HEK293 (cell line): ENCODE data around the gene WDFY3.
"Not testable (repeated sequence)": the region's sequence is repeated elsewhere in the genome, so short reads cannot be mapped to it uniquely, and the experiment has no call there.

Experiments used
- CTCF ChIA-PET: fragments of 350-600 bp; formaldehyde crosslinking; extraction: SDS; loops from one replicate; lab custom pipeline; 2021; ENCODE audit warnings: antibody characterized with exemption; lab: Yijun Ruan, JAX
- POLR2A ChIA-PET: fragments of 300-600 bp; formaldehyde crosslinking; extraction: SDS; loops from one replicate; lab custom pipeline; 2020; ENCODE audit warnings: antibody characterized with exemption, inconsistent platforms; lab: Yijun Ruan, JAX
- H3K27ac ChIP-seq: fragments of 200-500 bp; sonication (Bioruptor generic); 2 replicates; pipeline ENCODE4 v1.5.1; 2014; ENCODE audit warnings: low read depth, low read length, control low read depth, inconsistent platforms; ENCODE audit errors: extremely low read depth
- H3K36me3 ChIP-seq, 2 experiments: fragments of 200-500 bp in 1 of 2; sonication (Bioruptor generic) in 1 of 2; 1 replicate in 1 of 2; 2 replicates in 1 of 2; pipeline ENCODE4 v1.5.1; 2014 to 2017; ENCODE audit warnings: inconsistent platforms in 2 of 2, low read length in 2 of 2; ENCODE audit not compliant: control insufficient read depth in 2 of 2, insufficient read depth in 1 of 2
- H3K4me1 ChIP-seq: fragments of 200-500 bp; sonication (Bioruptor generic); 2 replicates; pipeline ENCODE4 v1.5.1; 2014; ENCODE audit warnings: mild to moderate bottlenecking, low read length, inconsistent platforms; ENCODE audit not compliant: control insufficient read depth, insufficient read depth
- H3K4me3 ChIP-seq: 2 replicates; pipeline ENCODE4 v1.5.1; 2011; ENCODE audit warnings: low read depth, mild to moderate bottlenecking, control low read depth, low read length, moderate library complexity
- H3K9me3 ChIP-seq: fragments of 200-500 bp; sonication (Bioruptor generic); 2 replicates; pipeline ENCODE4 v1.5.1; 2014; ENCODE audit warnings: low read depth, low read length, inconsistent platforms; ENCODE audit not compliant: control insufficient read depth, insufficient read depth
- FEZF1 ChIP-seq: fragments of 450-650 bp; formaldehyde crosslinking; IDR thresholded peaks from 2 replicates; pipeline ENCODE4 v1.5.1; 2016; ENCODE audit warnings: missing biosample characterization, missing genetic modification characterization
- HOXD13 ChIP-seq: sonication (generic); formaldehyde crosslinking; IDR thresholded peaks from 2 replicates; pipeline ENCODE4 v1.8.0; 2022; ENCODE audit warnings: missing genetic modification reagents, borderline replicate concordance
- YY1 ChIP-seq: fragments of 450-650 bp; formaldehyde crosslinking; IDR thresholded peaks from 2 replicates; pipeline ENCODE4 v1.5.1; 2018; ENCODE audit warnings: missing biosample characterization, missing genetic modification characterization
- ZBTB8A ChIP-seq: fragments of 450-650 bp; formaldehyde crosslinking; IDR thresholded peaks from 2 replicates; pipeline ENCODE4 v1.5.1; 2016; ENCODE audit warnings: missing biosample characterization, missing genetic modification characterization
- ZNF140 ChIP-seq: fragments of 450-650 bp; formaldehyde crosslinking; IDR thresholded peaks from 2 replicates; pipeline ENCODE4 v1.5.1; 2016; ENCODE audit warnings: missing biosample characterization, missing genetic modification characterization
- ZNF23 ChIP-seq: fragments of 450-650 bp; formaldehyde crosslinking; IDR thresholded peaks from 2 replicates; pipeline ENCODE4 v1.5.1; 2016; ENCODE audit warnings: missing biosample characterization, missing genetic modification characterization, borderline replicate concordance
- ZNF335 ChIP-seq: fragments of 450-650 bp; formaldehyde crosslinking; conservative IDR thresholded peaks from 2 replicates; pipeline ENCODE4 v1.5.1; 2016; ENCODE audit warnings: missing biosample characterization, missing genetic modification characterization
- ZNF394 ChIP-seq: fragments of 450-650 bp; formaldehyde crosslinking; IDR thresholded peaks from 2 replicates; pipeline ENCODE4 v1.5.1; 2016; ENCODE audit warnings: missing biosample characterization, missing genetic modification characterization, mild to moderate bottlenecking, moderate library complexity, borderline replicate concordance
- ZNF426 ChIP-seq: fragments of 450-650 bp; formaldehyde crosslinking; IDR thresholded peaks from 2 replicates; pipeline ENCODE4 v1.5.1; 2017; ENCODE audit warnings: missing biosample characterization, missing genetic modification characterization, mild to moderate bottlenecking, inconsistent platforms, moderate library complexity
- ZNF521 ChIP-seq: fragments of 450-650 bp; formaldehyde crosslinking; IDR thresholded peaks from 2 replicates; pipeline ENCODE4 v1.5.1; 2017; ENCODE audit warnings: missing biosample characterization, mild to moderate bottlenecking, missing genetic modification characterization
- ZNF548 ChIP-seq: fragments of 450-650 bp; formaldehyde crosslinking; IDR thresholded peaks from 2 replicates; pipeline ENCODE4 v1.5.1; 2016; ENCODE audit warnings: missing biosample characterization, missing genetic modification characterization
- ZNF555 ChIP-seq: fragments of 450-650 bp; formaldehyde crosslinking; conservative IDR thresholded peaks from 2 replicates; pipeline ENCODE4 v1.5.1; 2017; ENCODE audit warnings: missing biosample characterization, mild to moderate bottlenecking, missing genetic modification characterization, inconsistent platforms
- ZNF623 ChIP-seq: fragments of 450-650 bp; formaldehyde crosslinking; IDR thresholded peaks from 2 replicates; pipeline ENCODE4 v1.5.1; 2016; ENCODE audit warnings: missing biosample characterization, missing genetic modification characterization
- ZNF654 ChIP-seq: fragments of 450-650 bp; formaldehyde crosslinking; IDR thresholded peaks from 2 replicates; pipeline ENCODE4 v1.5.1; 2016; ENCODE audit warnings: low read depth, missing biosample characterization, missing genetic modification characterization
- TF ChIP-seq, protein P1 (sequence below): fragments of 450-650 bp; formaldehyde crosslinking; conservative IDR thresholded peaks from 2 replicates; pipeline ENCODE4 v1.5.1; 2016; ENCODE audit warnings: low read depth, missing biosample characterization, missing genetic modification characterization
- TF ChIP-seq, protein P2 (sequence below): fragments of 450-650 bp; formaldehyde crosslinking; conservative IDR thresholded peaks from 2 replicates; pipeline ENCODE4 v1.5.1; 2016; ENCODE audit warnings: low read depth, missing biosample characterization, missing genetic modification characterization
- TF ChIP-seq, protein P3 (sequence below): fragments of 450-650 bp; formaldehyde crosslinking; optimal IDR thresholded peaks from 2 replicates; pipeline ENCODE3; 2016; ENCODE audit warnings: missing biosample characterization, mild to moderate bottlenecking, missing genetic modification characterization
- TF ChIP-seq, protein P4 (sequence below): fragments of 450-650 bp; formaldehyde crosslinking; IDR thresholded peaks from 2 replicates; pipeline ENCODE4 v1.5.1; 2017; ENCODE audit warnings: missing biosample characterization, missing genetic modification characterization
- TF ChIP-seq, protein P5 (sequence below): fragments of 450-650 bp; formaldehyde crosslinking; IDR thresholded peaks from 2 replicates; pipeline ENCODE4 v1.5.1; 2016; ENCODE audit warnings: missing biosample characterization, missing genetic modification characterization, borderline replicate concordance

The WDFY3 gene

DNA sequence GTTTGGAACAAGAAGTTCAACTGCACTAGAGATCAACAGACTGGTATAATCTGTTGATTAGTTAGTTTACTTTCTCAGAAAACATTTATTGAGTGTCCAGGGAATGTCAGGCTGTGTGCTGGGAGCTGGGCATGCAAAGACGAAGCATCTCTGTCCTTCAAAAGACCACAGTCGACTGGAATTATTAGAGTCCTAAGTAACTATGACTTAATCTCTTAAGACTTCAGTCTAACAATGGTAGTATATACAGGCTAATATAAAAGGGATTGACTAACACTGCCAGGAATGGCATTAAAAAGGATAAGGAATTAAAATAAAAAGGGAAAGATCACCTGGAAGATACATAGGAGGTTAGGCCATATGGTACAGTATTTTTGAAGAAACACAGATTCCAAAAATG, 128.7 kb downstream of the WDFY3 start:
- ChIA-PET CTCF (no interaction called here), POLR2A (no interaction called here)

DNA sequence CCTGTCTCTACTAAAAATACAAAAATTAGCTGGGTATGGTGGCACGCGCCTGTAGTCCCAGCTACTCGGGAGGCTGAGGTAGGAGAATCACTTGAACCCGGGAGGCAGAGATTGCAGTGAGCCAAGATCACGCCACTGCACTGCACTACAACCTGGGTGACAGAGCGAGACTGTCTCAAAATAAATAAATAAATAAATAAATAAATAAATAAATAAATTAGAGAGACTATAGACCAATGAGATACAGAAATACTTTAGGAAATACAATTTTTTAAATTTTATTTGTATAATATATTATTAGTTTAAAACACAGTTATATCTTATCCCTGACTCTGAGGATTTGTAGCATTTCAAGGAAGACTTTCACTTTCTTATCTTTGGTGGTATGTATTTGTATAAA, 136.9 kb downstream of the WDFY3 start:
- CTCF ChIA-PET, H3K4me1 ChIP-seq, H3K4me3 ChIP-seq, H3K9me3 ChIP-seq, POLR2A ChIA-PET, H3K27ac ChIP-seq: not testable (repeated sequence)
- peaks cover 0 to 22% of the 10 kb centered on the region in 2 experiments; a peak in 2 of 3 replicates for H3K36me3 ChIP-seq
- peak; percentile 40; the same call in 1 of the 2 replicates for TF ChIP-seq ZBTB8A
- TF ChIP-seq ZNF140 (tag by site-specific recombination), result peak; percentile 6; the same call in 1 of the 2 replicates
- TF ChIP-seq, protein P1, sequence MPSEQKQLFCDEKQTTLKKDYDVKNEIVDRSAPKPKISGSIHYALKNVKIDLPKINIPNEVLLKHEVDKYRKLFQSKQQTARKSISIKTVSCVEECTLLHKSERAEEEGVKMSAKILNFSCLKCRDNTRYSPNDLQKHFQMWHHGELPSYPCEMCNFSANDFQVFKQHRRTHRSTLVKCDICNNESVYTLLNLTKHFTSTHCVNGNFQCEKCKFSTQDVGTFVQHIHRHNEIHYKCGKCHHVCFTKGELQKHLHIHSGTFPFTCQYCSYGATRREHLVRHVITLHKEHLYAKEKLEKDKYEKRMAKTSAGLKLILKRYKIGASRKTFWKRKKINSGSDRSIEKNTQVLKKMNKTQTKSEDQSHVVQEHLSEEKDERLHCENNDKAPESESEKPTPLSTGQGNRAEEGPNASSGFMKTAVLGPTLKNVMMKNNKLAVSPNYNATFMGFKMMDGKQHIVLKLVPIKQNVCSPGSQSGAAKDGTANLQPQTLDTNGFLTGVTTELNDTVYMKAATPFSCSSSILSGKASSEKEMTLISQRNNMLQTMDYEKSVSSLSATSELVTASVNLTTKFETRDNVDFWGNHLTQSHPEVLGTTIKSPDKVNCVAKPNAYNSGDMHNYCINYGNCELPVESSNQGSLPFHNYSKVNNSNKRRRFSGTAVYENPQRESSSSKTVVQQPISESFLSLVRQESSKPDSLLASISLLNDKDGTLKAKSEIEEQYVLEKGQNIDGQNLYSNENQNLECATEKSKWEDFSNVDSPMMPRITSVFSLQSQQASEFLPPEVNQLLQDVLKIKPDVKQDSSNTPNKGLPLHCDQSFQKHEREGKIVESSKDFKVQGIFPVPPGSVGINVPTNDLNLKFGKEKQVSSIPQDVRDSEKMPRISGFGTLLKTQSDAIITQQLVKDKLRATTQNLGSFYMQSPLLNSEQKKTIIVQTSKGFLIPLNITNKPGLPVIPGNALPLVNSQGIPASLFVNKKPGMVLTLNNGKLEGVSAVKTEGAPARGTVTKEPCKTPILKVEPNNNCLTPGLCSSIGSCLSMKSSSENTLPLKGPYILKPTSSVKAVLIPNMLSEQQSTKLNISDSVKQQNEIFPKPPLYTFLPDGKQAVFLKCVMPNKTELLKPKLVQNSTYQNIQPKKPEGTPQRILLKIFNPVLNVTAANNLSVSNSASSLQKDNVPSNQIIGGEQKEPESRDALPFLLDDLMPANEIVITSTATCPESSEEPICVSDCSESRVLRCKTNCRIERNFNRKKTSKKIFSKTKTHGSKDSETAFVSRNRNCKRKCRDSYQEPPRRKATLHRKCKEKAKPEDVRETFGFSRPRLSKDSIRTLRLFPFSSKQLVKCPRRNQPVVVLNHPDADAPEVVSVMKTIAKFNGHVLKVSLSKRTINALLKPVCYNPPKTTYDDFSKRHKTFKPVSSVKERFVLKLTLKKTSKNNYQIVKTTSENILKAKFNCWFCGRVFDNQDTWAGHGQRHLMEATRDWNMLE, result peak; percentile 51; the same call in 1 of the 2 replicates
- TF ChIP-seq ZNF654 (tag by site-specific recombination), result 0 out of 2 replicates have a peak, but pooled peaks have one; percentile 9
- peak; percentile 58 for TF ChIP-seq ZNF426 (tag by site-specific recombination)
- peak; percentile 52 for TF ChIP-seq ZNF555
- TF ChIP-seq, protein P2, sequence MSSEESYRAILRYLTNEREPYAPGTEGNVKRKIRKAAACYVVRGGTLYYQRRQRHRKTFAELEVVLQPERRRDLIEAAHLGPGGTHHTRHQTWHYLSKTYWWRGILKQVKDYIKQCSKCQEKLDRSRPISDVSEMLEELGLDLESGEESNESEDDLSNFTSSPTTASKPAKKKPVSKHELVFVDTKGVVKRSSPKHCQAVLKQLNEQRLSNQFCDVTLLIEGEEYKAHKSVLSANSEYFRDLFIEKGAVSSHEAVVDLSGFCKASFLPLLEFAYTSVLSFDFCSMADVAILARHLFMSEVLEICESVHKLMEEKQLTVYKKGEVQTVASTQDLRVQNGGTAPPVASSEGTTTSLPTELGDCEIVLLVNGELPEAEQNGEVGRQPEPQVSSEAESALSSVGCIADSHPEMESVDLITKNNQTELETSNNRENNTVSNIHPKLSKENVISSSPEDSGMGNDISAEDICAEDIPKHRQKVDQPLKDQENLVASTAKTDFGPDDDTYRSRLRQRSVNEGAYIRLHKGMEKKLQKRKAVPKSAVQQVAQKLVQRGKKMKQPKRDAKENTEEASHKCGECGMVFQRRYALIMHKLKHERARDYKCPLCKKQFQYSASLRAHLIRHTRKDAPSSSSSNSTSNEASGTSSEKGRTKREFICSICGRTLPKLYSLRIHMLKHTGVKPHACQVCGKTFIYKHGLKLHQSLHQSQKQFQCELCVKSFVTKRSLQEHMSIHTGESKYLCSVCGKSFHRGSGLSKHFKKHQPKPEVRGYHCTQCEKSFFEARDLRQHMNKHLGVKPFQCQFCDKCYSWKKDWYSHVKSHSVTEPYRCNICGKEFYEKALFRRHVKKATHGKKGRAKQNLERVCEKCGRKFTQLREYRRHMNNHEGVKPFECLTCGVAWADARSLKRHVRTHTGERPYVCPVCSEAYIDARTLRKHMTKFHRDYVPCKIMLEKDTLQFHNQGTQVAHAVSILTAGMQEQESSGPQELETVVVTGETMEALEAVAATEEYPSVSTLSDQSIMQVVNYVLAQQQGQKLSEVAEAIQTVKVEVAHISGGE (tag by site-specific recombination), result 0 out of 2 replicates have a peak, but pooled peaks have one; percentile 40
- TF ChIP-seq ZNF394 (tag by site-specific recombination), result peak; percentile 75; the same call in 1 of the 2 replicates
- TF ChIP-seq ZNF623 (tag by site-specific recombination), result peak; percentile 38; the same call in 1 of the 2 replicates

More for the DNA sequence above, 128.7 kb downstream of the WDFY3 start:
- Histone ChIP-seq H3K9me3 (no peaks in the 10 kb centered on the region), H3K27ac (no peak overlapping the region), H3K4me3 (no peak overlapping the region), H3K36me3 (peaks cover 0 to 34% of the 10 kb centered on the region in 2 experiments; a peak in 2 of 3 replicates), H3K4me1 (no peaks in the 10 kb centered on the region)
- TF ChIP-seq, protein P3, sequence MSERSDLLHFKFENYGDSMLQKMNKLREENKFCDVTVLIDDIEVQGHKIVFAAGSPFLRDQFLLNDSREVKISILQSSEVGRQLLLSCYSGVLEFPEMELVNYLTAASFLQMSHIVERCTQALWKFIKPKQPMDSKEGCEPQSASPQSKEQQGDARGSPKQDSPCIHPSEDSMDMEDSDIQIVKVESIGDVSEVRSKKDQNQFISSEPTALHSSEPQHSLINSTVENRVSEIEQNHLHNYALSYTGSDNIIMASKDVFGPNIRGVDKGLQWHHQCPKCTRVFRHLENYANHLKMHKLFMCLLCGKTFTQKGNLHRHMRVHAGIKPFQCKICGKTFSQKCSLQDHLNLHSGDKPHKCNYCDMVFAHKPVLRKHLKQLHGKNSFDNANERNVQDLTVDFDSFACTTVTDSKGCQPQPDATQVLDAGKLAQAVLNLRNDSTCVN (tag by site-specific recombination), result no peak
- no peak for TF ChIP-seq ZNF335 (tag by site-specific recombination)
- no peak for TF ChIP-seq ZNF23 (tag by site-specific recombination)
- no peak for TF ChIP-seq ZNF548
- TF ChIP-seq ZNF555, result no peak
- TF ChIP-seq, protein P4, sequence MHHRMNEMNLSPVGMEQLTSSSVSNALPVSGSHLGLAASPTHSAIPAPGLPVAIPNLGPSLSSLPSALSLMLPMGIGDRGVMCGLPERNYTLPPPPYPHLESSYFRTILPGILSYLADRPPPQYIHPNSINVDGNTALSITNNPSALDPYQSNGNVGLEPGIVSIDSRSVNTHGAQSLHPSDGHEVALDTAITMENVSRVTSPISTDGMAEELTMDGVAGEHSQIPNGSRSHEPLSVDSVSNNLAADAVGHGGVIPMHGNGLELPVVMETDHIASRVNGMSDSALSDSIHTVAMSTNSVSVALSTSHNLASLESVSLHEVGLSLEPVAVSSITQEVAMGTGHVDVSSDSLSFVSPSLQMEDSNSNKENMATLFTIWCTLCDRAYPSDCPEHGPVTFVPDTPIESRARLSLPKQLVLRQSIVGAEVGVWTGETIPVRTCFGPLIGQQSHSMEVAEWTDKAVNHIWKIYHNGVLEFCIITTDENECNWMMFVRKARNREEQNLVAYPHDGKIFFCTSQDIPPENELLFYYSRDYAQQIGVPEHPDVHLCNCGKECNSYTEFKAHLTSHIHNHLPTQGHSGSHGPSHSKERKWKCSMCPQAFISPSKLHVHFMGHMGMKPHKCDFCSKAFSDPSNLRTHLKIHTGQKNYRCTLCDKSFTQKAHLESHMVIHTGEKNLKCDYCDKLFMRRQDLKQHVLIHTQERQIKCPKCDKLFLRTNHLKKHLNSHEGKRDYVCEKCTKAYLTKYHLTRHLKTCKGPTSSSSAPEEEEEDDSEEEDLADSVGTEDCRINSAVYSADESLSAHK, result no peak
- TF ChIP-seq ZNF521 (tag by site-specific recombination), result no peak
- TF ChIP-seq, protein P5, sequence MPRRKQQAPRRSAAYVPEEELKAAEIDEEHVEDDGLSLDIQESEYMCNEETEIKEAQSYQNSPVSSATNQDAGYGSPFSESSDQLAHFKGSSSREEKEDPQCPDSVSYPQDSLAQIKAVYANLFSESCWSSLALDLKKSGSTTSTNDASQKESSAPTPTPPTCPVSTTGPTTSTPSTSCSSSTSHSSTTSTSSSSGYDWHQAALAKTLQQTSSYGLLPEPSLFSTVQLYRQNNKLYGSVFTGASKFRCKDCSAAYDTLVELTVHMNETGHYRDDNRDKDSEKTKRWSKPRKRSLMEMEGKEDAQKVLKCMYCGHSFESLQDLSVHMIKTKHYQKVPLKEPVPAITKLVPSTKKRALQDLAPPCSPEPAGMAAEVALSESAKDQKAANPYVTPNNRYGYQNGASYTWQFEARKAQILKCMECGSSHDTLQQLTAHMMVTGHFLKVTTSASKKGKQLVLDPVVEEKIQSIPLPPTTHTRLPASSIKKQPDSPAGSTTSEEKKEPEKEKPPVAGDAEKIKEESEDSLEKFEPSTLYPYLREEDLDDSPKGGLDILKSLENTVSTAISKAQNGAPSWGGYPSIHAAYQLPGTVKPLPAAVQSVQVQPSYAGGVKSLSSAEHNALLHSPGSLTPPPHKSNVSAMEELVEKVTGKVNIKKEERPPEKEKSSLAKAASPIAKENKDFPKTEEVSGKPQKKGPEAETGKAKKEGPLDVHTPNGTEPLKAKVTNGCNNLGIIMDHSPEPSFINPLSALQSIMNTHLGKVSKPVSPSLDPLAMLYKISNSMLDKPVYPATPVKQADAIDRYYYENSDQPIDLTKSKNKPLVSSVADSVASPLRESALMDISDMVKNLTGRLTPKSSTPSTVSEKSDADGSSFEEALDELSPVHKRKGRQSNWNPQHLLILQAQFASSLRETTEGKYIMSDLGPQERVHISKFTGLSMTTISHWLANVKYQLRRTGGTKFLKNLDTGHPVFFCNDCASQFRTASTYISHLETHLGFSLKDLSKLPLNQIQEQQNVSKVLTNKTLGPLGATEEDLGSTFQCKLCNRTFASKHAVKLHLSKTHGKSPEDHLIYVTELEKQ (tag by site-specific recombination), result no peak
- no peak for TF ChIP-seq YY1 (tag by site-specific recombination)
- no peak for TF ChIP-seq FEZF1 (tag by site-specific recombination)
- TF ChIP-seq HOXD13, result no peak
